GM18909 (cell line): Measurements from ENCODE around the gene SGCE.

Experiments used
- ATAC-seq: cut with Tn5 transposase; IDR thresholded peaks from one replicate; pipeline ENCODE4 v1.9.1; 2021; ENCODE audit warnings: mild to moderate bottlenecking; ENCODE audit not compliant: unreplicated experiment, poor library complexity

The SGCE gene

GRCh38 chr7:94632338-94633013, 23.5 kb downstream of the SGCE start:
- peak; percentile 61 for ATAC-seq

- no peak for ATAC-seq
Measured at GRCh38 chr7:94630855-94631254, 25.1 kb downstream of the SGCE start.

GRCh38 chr7:94623820-94624219, 32.1 kb downstream of the SGCE start:
- no peak for ATAC-seq

- no peak for ATAC-seq
Measured at GRCh38 chr7:94621120-94621519, 34.8 kb downstream of the SGCE start.

GRCh38 chr7:94620703-94621118, 35.2 kb downstream of the SGCE start:
- ATAC-seq, result peak; percentile 99

- no peak for ATAC-seq
Measured at GRCh38 chr7:94618126-94618525, 37.8 kb downstream of the SGCE start.

- ATAC-seq, result no peak
Measured at GRCh38 chr7:94616855-94617254, 39.1 kb downstream of the SGCE start.

GRCh38 chr7:94615666-94616065, 40.3 kb downstream of the SGCE start:
- ATAC-seq, result no peak

GRCh38 chr7:94612661-94613060, 43.3 kb downstream of the SGCE start:
- no peak for ATAC-seq

GRCh38 chr7:94612253-94612652, 43.7 kb downstream of the SGCE start:
- no peak for ATAC-seq

- ATAC-seq, result no peak
Measured at GRCh38 chr7:94609561-94609960, 46.4 kb downstream of the SGCE start.

GRCh38 chr7:94605031-94605430, 50.9 kb downstream of the SGCE start:
- ATAC-seq, result peak; percentile 60

GRCh38 chr7:94602181-94602580, 53.8 kb downstream of the SGCE start:
- no peak for ATAC-seq

- ATAC-seq, result no peak
Measured at GRCh38 chr7:94600267-94600666, 55.7 kb downstream of the SGCE start.

- ATAC-seq, result no peak
Measured at GRCh38 chr7:94595717-94596116, 60.2 kb downstream of the SGCE start.

GRCh38 chr7:94594882-94595281, 61.1 kb downstream of the SGCE start:
- ATAC-seq, result no peak

- peak; percentile 81 for ATAC-seq
Measured at GRCh38 chr7:94591176-94591575, 64.8 kb downstream of the SGCE start.

GRCh38 chr7:94590526-94591162, 65.3 kb downstream of the SGCE start:
- ATAC-seq, result peak; percentile 60

GRCh38 chr7:94588075-94588474, 67.9 kb downstream of the SGCE start:
- no peak for ATAC-seq

- no peak for ATAC-seq
Measured at GRCh38 chr7:94584113-94584512, 71.8 kb downstream of the SGCE start.

- ATAC-seq, result no peak
Measured at GRCh38 chr7:94580601-94581000, 75.3 kb downstream of the SGCE start.

GRCh38 chr7:94579470-94579869, 76.5 kb downstream of the SGCE start:
- no peak for ATAC-seq
